Kidney (tissue), 22 donors: ENCODE results near the gene UGT3A2. TPM values are rescaled to one million over a fixed set of nuclear protein-coding genes. Genes with fewer than 3 reads are reported as not detected.

Experiments used
- DNase-seq, 5 donors: peaks; one replicate each; pipeline ENCODE4 v3.0.0-alpha.2; 2013 to 2020
- FAIRE-seq: peaks from 2 replicates; lab custom pipeline; 2012; peaks lifted over from hg19 to GRCh38; lab: Jason Lieb, UNC
- H3K27ac ChIP-seq, 2 donors: one replicate each; pipeline ENCODE4 v1.7.0; 2013; ENCODE audit warnings: low read depth in 2 of 2, low read length in 2 of 2, inconsistent platforms in 1 of 2
- H3K27me3 ChIP-seq: one replicate; pipeline ENCODE4 v1.7.1; 2013; ENCODE audit warnings: low read length, inconsistent platforms; ENCODE audit not compliant: control insufficient read depth, insufficient read depth
- H3K36me3 ChIP-seq, 3 donors: one replicate each; pipeline versions ENCODE4 v1.7.0 to v1.7.1; 2013; ENCODE audit warnings: low read length in 3 of 3, control low read depth in 1 of 3, inconsistent platforms in 1 of 3; ENCODE audit not compliant: insufficient read depth in 3 of 3, control insufficient read depth in 2 of 3
- H3K4me1 ChIP-seq, 3 donors: one replicate each; pipeline versions ENCODE4 v1.7.0 to v1.7.1; 2013; ENCODE audit warnings: low read length in 3 of 3, inconsistent platforms in 1 of 3, low read depth in 1 of 3; ENCODE audit not compliant: control insufficient read depth in 2 of 3, insufficient read depth in 2 of 3
- H3K4me3 ChIP-seq, 3 donors: one replicate each; pipeline versions ENCODE4 v1.7.0 to v1.8.1; 2013; ENCODE audit warnings: low read length in 3 of 3, control low read depth in 1 of 3, inconsistent platforms in 1 of 3
- H3K9ac ChIP-seq, 3 donors: one replicate each; pipeline versions ENCODE4 v1.7.0 to v1.7.1; 2013; ENCODE audit warnings: low read length in 3 of 3, control low read depth in 1 of 3, inconsistent platforms in 1 of 3
- H3K9me3 ChIP-seq, 3 donors: one replicate each; pipeline versions ENCODE4 v1.7.0 to v1.7.1; 2013; ENCODE audit warnings: low read length in 3 of 3, control low read depth in 1 of 3, inconsistent platforms in 1 of 3; ENCODE audit not compliant: control insufficient read depth in 2 of 3, insufficient read depth in 1 of 3
- CTCF ChIP-seq: IDR thresholded peaks from 3 replicates; pipeline ENCODE4 v1.5.1; 2012; ENCODE audit warnings: mild to moderate bottlenecking, moderate library complexity, borderline replicate concordance; ENCODE audit not compliant: insufficient read depth; ENCODE audit errors: extremely low read depth
- intact Hi-C: fragments of 100-400 bp; cut with DNase I; formaldehyde crosslinking; loops from one replicate; pipeline ENCODE4 v1.11.1; 2022
- long read RNA-seq, 10 donors: library from polyadenylated mRNA in 1 of 10; unstranded in 1 of 10; transcript quantifications; one replicate each; pipeline ENCODE4 v2.0.0 and lab custom pipeline, GENCODE V29; 2021 to 2026
- polyA plus RNA-seq: library from polyadenylated mRNA; stranded (reverse); fragments of 350-450 nt; fragmentation: Illumina TruSeq; extraction: RNeasy Lipid Tissue Mini Kit (QIAGEN cat#74804); gene quantifications from one replicate; pipeline ENCODE4 v1.2.3, GENCODE V29; 2014; ENCODE audit warnings: low read depth, low replicate concordance; ENCODE audit not compliant: insufficient read depth
- total RNA-seq: library from RNA; stranded (reverse); fragmentation: NEBNext Ultra II Directional; extraction: Animal tissue kit (Norgen Biotek cat#: 25700); gene quantifications from one replicate; pipeline ENCODE4 v1.2.1, GENCODE V29; 2021
- donor health status: control.
- donor health status: control.
- donor health status: control.
- donor health status: control.
- donor health status: control.
- donor health status: DM: yes; HTN: yes; CAD: no.
- donor health status: Normal renal cell carcinoma (clear cell type).

UGT3A2 gene
- total RNA-seq (0.35 TPM), polyA plus RNA-seq (4.4 TPM)
- long read RNA-seq, donor 1, partial matches to known transcripts: 5 of 5 reads
- long read RNA-seq, donor 1, other reads (novel, unspliced or antisense): 0 of 5 reads
- long read RNA-seq, donor 2, partial matches to known transcripts: 10 of 14 reads
- long read RNA-seq, donor 2, other reads (novel, unspliced or antisense): 0 of 14 reads
- long read RNA-seq, donor 3, partial matches to known transcripts: 0 of 2 reads
- long read RNA-seq, donor 3, other reads (novel, unspliced or antisense): 0 of 2 reads
- long read RNA-seq, donor 4, partial matches to known transcripts: 0 of 2 reads
- long read RNA-seq, donor 4, other reads (novel, unspliced or antisense): 0 of 2 reads
- long read RNA-seq, donor 5: 0 reads
- long read RNA-seq, donor 6, partial matches to known transcripts: 0 of 4 reads
- long read RNA-seq, donor 6, other reads (novel, unspliced or antisense): 0 of 4 reads
- long read RNA-seq, donor 7: 0 reads
- long read RNA-seq, donor 8, partial matches to known transcripts: 0 of 1 reads
- long read RNA-seq, donor 8, other reads (novel, unspliced or antisense): 0 of 1 reads
- long read RNA-seq, donor 9: 0 reads
- long read RNA-seq, donor 10, partial matches to known transcripts: 0 of 4 reads
- long read RNA-seq, donor 10, other reads (novel, unspliced or antisense): 0 of 4 reads

GRCh38 chr5:36066540-36067210, at the start of gene UGT3A2:
TSS of gene UGT3A2 (minus strand) at chr5:36066882. CDS start at chr5:36066789, 93 bp downstream.
- Histone ChIP-seq H3K4me3 (peak within 1 kb of the TSS; percentile 24 to 42 (median 27)), H3K4me1 (peaks cover 0 to 2% (median 0%) of the 10 kb centered on the region in 3 donors), H3K27me3 (no peaks in the 10 kb centered on the region), H3K9me3 (no peaks in the 10 kb centered on the region), H3K36me3 (no peaks in the 10 kb centered on the region), H3K27ac (no peak within 1 kb of the TSS), H3K9ac (no peak within 1 kb of the TSS)
- intact Hi-C loops: no loop called here
- no peak for TF ChIP-seq CTCF
- FAIRE-seq: no peak
- DNase-seq: peak in 4 of 5 donors; percentile 40 to 67 (median 52)

GRCh38 chr5:36111238-36111637, 44.6 kb upstream of the UGT3A2 start:
- no peaks in the 10 kb centered on the region for H3K9me3 ChIP-seq
- no peak overlapping the region for H3K4me3 ChIP-seq
- FAIRE-seq: no peak
- no peak for TF ChIP-seq CTCF
- intact Hi-C loops: no loop called here
- no peak for DNase-seq
- no peaks in the 10 kb centered on the region for H3K4me1 ChIP-seq
- no peak overlapping the region for H3K27ac ChIP-seq
- no peaks in the 10 kb centered on the region for H3K27me3 ChIP-seq
- H3K9ac ChIP-seq: no peak overlapping the region
- peaks cover 4 to 7% (median 6%) of the 10 kb centered on the region in 3 donors for H3K36me3 ChIP-seq

- H3K9ac ChIP-seq: no peak overlapping the region
- TF ChIP-seq CTCF: no peak
- H3K27ac ChIP-seq: no peak overlapping the region
- no peaks in the 10 kb centered on the region for H3K27me3 ChIP-seq
- H3K4me1 ChIP-seq: no peaks in the 10 kb centered on the region
- FAIRE-seq (peak; percentile 13), DNase-seq (no peak)
- H3K36me3 ChIP-seq: peaks cover 4 to 8% (median 7%) of the 10 kb centered on the region in 3 donors
- no peak overlapping the region for H3K4me3 ChIP-seq
- no peaks in the 10 kb centered on the region for H3K9me3 ChIP-seq
- intact Hi-C loops: no loop called here
Observed at GRCh38 chr5:36108758-36109460, 42.2 kb upstream of the UGT3A2 start.
